ENCODE measurements around the gene ZBTB42.
"Not testable (repeated sequence)": the region's sequence is repeated elsewhere in the genome, so short reads cannot be mapped to it uniquely, and the experiment has no call there.

Gene ZBTB42

GRCh38 chr14:104813286-104813685 is 12.4 kb downstream of the ZBTB42 start:
- DNase-seq = no peak

DNA sequence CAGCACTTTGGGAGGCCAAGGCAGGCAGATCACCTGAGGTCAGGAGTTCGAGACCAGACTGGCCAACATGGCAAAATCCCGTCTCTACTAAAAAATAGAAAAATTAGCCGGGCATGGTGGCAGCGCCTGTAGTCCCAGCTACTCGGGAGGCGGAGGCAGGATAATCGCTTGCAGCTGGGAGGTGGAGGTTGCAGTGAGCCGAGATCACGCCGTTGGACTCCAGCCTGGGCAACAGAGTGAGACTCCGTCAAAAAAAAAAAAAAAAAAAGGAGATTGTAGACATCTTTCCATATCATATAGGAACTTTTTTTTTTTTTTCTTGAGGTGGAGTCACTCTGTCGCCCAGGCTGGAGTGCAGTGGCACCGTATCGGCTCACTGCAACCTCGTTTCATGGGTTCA is 13.8 kb downstream of the ZBTB42 start:
- DNase-seq = not testable (repeated sequence)

- no peak for DNase-seq
These were observed 15.6 kb downstream of the ZBTB42 start for GRCh38 chr14:104816616-104816884.

- DNase-seq = no peak
These were observed 17.2 kb downstream of the ZBTB42 start for GRCh38 chr14:104817930-104818713.

- no peak for DNase-seq
These were observed 17.8 kb downstream of the ZBTB42 start for GRCh38 chr14:104818714-104819161.

DNA sequence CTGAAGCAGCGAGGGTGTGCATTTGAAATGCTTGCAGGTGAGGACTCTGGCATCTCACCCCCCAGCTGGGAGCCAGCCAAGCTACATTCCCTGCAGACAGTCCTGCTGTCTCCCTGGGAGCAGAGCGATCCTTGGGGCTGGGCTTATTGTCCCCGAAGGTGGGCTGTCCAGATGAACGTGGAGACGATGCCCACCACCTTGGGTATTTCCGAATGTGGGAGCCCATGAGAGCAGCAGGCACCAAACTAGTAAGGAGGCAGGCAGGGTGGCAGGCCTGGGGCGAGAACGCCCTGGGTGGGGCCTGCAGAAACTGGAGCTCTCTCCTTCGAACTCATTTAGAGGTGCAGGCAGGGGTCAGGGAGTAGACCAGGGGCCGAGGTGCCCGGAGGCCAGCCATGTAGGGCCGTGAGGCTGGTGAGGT is 18.5 kb downstream of the ZBTB42 start:
- no peak for DNase-seq

DNA sequence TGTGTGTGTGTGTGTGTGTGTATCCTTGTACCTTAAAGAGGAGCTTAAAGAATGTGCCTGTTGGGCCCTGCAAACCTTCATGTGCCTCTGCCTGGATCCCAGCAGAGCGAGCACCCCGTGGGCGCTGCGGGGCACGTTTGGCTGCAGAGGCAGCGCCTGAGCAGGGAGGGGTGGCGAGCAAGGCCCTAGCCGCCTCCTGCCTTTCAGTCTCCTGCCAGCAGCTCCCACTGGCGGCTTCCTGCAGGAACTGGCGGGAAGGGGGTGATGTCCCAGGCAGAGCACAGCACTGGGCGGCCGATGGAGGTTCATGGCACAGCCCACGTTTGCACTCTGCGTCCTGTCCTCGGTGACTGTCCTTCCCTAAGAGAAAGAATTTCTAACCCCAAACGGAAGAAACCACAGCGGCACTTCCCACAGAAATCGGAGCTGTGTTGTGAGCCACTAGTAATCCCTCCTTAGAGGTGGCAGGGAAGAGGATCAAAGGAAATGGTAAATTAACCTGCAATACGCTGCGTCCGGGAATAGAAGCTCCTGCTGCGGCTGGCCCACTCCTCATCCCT is 19.8 kb downstream of the ZBTB42 start:
- DNase-seq = peak; percentile 42

DNA sequence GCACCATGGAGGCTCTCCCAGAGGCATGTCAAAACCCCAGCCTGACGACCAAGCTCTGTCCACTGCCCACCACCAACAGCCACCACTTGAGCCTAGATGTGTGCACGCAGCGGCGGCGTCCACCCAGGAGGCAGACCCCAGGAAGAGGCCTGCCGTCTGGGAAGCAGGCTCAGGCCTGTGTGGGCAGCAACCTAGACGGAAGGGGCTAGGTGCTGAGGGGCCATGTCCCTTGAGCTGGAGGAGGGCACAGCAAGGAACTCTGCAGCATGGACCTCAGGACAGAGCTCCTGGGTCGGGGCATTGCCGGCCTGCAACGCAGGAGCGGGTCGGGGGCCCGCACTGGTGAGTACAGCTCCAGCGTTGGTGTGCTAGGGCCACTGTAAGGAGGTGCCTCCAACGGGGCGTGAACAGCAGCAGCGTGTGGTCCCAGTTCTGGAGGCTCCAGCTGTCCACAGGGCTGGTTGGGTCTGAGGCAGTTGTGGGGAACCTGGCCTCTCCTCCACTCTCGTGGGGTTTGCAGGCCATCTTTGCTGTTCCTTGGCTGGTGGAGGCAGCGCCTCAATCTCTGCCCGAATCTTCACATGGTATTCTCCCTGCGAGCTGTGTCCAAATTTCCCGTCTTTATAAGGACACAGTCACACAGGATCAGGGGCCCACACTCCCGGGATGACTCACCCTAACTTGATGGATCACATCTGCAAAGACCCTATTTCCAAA is 20.5 kb downstream of the ZBTB42 start:
- DNase-seq = no peak

DNA sequence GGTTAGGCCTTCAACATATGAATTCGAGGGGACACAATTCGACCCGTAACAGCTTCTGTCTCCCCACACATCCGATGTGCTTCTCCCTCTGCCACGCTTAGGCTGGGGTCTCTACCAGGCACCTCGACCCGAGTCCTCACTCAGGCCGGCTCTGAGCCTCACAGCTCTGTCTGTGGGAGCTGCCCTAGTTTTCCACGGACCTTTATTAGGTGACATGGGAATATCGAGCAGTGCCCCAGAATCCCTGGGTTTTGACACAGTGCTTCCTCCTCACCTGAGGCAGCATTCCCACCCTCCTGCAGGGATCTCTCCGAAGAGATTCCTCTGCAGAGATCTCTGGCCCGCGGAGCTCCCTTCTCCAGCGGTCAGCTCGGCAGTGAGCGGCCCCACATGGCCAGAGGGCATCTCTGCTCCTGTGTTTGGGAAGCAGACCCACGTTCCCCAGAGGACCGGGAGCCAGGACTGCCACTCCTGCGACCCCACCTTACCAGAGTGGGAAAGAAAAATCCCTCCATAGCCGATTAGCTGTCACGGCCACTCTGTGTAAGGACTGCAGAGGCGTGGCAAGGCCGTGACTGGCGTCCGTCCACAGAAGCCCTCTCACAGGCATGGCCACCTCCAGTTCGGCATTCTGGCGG is 21.2 kb downstream of the ZBTB42 start:
- DNase-seq = no peak

- DNase-seq = no peak
These were observed 22.1 kb downstream of the ZBTB42 start for GRCh38 chr14:104822821-104823615.

DNA sequence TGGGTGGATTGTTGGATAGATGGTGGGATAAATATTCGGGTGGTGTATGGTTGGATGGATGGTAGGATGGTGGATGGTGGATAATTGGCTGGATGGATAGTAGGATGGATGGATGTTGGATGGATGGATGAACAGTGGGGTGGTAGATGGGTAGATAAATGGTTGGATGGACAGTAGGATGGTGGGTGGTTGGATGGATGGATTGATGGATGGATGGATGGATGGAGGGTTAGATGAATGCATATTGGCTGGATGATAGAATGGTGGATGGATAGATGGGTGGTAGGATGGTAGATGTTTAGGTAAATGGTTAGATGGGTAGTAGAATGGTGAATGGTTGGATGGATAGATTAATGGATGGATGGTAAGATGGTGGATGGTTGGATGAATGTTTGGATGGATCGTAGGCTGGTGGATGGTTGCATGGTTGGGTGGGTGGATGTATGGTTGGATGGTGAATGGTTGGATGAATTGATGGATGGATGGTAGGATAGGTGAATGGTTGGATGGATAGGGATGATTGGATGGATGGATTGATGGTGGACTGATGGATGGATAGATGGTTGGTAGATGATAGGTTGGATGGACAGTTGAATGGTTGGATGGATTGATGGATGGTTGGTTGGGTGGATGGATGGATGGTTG is 23.6 kb downstream of the ZBTB42 start:
- DNase-seq = no peak

DNA sequence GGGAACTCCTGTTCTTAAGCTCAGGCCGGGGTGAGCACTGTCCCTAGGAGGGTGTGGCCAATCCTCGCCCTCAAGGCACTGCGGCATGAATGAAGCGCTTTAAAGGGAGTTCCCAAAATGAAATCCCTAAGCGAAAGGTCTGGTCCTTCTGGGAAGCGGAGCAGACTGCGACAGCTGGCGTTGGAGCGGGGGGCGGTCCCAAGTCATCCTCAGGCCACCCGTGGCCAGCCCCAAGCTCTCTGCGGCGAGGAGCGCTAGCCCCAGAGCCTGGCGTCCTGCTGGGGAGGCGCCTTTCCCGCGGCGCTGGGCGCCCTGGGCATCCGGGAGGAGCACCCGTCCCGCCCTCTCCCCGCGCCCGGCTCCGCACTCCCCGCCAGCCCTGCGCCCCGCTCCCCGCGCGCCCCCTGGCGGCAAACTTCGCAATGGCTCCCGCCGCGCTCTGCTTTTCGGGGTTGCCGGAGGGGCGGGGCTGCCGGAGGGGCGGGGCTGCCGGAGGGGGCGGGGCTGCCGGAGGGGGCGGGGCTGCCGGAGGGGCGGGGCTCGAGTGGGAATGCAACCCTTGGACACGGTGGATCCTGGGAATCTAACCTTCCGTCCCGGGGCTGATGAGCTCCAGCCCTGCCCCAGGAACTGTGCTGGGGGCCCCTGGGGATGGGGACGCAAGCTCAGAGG is 25.4 kb downstream of the ZBTB42 start:
- peak; percentile 93 for DNase-seq

- no peak for DNase-seq
These were observed 25.9 kb downstream of the ZBTB42 start for GRCh38 chr14:104826861-104827176.

DNA sequence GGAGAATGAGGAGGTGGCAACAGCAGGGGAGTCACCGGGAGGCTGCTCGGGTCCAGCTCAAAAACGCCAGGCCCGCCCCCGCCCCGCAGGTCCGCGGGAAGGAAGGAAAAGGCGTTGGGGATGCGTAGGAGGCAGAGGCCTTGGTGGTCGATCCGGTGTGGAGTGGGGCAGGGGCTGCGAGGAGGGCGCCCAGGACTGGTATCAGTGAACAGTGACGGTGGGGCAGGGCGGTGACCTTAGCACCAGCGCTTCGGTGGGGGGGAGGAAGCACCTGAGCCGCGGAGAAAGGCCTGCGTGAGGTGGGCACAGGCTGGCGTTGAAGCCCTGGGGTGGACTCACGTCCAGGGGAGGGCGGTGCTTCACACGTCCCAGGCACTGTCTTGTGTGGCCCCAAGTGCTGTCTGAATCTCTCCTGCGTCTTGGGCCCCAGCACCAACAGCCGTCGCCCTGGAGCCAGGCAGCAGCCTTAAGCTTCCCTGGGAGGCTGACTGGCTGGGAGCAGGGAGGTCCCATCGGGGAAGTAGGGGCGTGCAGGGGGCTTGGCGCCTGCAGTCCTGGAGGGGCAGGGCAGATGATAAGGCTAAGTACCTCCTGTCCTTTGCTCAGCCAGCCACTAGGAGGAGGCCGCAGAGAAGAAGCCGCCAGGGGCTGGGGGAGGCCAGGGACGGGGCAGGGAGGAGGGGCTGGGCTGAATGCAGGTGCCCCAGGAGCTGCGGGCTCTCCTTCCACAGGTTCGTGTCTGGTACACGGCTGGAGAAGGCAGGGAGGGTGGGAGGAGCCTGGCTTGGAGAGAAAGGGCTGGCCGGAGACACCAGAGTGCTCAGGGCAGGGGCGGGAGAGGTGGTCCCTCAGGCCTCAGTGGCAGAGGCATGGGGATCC is 26.5 kb downstream of the ZBTB42 start:
- DNase-seq = no peak

GRCh38 chr14:104830781-104831180 is 29.9 kb downstream of the ZBTB42 start:
- no peak for DNase-seq

- not testable (repeated sequence) for DNase-seq
These were observed 35.5 kb downstream of the ZBTB42 start for GRCh38 chr14:104836171-104836935.

- DNase-seq = no peak
These were observed 40.8 kb downstream of the ZBTB42 start for GRCh38 chr14:104841730-104842129.

DNA sequence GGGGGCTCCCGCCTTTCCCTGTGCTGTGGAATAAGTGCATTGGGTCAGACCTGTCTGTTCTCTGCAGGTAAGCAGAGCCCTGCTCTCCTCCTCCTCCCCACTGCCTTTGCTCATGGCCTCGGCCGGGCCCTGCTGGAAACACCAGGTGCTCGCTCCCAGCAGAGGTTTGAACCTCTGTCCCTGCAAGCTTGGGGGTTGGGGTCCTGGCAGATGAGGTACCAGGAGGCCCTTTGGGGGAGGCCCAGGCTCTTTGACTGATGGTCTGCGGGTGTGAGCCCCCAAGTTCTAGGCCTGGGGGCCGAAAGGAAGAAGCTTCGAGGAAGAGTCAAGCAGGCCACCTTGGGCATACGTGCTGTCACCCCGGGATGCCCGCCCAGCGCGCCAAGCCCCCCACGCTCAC is 42.1 kb downstream of the ZBTB42 start:
- no peak for DNase-seq

DNA sequence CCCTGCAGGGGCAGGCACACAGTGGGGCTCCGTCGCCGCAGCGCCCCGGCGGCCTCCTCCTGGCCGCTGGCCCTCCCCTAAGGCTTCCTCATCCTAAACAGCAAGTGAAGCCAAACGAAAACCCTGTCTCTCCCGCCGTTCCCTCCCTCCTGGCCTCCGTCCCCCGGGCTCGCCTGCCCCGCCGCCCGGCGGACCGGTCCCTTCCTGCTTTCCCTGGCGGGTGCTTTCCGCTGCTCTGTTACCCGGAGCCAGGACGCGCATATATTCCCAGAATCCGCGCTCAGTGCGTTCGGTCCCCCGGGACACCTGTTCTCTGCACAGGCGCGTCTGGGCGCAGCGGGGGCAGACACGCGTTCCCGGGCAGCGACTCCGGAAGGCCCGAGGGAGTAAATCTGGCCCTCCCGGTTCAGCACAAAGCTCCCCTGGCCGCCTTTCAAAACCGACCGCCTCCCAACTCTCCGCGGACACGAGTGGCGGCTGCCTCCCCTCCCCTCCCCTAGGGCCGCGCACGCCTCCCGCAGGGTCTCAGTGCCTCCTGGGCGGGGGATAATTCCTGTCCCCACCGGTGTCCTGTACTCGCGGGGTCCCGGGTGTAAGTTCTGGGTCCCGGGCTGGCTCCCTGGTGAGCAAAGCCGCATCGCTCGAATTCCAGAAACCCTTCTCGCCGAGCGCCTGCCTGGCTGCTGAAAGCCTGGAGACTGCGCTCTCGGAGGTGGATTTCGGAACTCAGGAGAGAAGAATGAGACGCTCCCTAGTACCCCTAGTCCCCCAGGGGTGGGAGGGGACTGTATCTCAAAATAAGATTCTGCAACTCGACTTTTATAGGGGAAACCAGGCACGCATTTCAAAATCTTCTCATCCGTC is 42.8 kb downstream of the ZBTB42 start:
- no peak for DNase-seq
